Effector CD8-positive, alpha-beta T cell (primary cell): Measurements from ENCODE around the gene BCAP29.

Experiments
- DNase-seq: peaks from one replicate; lab custom pipeline; 2025; lab: John Stamatoyannopoulos, UW

Gene BCAP29

DNA sequence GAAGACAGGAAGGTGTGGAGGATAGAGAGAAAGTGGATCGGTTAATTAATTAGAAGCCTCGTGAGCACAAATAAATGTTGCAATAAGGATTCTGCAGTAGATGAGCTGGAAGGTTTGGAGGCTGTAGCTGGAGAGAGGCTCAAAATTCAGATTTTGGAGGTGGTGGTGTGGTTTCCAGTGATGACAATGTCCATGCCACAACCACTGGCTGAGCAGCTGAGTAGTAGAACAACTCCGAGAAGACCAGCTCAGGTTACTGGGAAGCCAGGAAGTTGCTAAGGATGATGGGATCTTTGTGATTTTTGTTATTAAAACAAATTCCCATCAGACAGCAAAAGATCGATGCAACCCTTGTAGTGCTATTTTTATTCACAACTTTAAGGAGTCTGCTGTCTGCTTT is 88.2 kb downstream of the BCAP29 start:
- no peak for DNase-seq
